HG03354 (cell line): ENCODE results near the gene PLD5.
"Not testable (repeated sequence)": the region's sequence is repeated elsewhere in the genome, so short reads cannot be mapped to it uniquely, and the experiment has no call there.

Experiments used
- ATAC-seq: cut with Tn5 transposase; IDR thresholded peaks from one replicate; pipeline ENCODE4 v1.9.1; 2021; ENCODE audit warnings: mild to moderate bottlenecking; ENCODE audit not compliant: unreplicated experiment, poor library complexity, severe bottlenecking

PLD5 gene

DNA sequence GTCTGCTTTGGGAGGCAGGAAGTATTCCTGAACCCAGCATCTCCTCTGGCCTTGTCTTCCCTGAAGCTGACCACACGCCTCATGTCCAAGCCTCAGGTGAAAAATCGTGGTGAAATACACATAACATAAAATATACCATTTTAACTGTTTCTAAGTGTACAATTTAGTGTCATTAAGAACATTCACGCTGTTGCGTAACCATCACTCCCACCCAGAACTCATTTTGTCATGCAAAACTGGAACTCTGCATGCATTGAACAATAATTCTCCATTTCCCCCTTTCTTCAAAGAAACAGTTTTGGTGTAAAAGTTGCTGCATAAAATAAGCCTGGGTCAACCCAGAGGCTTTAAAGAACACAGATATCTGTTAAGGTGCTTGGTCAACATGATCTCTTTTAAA lies 93.5 kb downstream of the PLD5 start:
- ATAC-seq, result no peak

DNA sequence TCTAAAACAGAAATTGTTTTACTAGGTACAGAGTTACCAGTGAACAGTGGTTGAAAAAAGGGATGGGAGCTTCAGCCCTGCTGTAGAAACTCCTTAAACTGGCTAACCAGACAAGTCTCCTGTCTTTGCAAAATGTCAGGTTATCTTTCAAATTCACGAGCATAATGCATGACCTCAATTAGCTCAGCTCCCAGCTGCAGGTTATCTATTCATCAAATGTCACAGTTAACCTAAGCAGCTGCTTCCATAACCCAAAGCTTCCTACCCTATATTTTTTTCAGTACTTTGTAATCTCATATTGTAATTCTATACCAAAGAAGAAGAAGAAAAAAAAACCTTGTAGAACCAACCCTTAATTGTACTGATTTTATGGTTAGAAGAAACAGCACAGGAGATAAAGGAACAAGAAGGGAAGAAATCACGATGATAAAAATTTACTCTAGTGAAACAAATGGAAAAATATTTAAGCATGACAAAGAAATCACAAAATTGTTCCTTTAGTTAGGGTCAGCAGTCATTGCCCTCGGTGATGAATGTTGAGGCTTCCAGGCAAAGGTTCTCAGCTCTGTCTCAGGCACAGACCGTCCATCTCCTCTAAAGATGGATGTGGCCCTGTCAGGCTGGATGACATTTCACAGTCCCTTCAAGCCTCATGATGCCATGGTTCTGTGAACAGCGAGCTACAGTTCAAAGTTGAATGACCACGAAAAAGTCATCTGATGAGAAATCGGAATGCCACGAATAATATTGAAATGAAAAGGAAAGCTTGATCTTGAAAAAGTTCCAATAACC lies 95.9 kb downstream of the PLD5 start:
- ATAC-seq, result no peak

DNA sequence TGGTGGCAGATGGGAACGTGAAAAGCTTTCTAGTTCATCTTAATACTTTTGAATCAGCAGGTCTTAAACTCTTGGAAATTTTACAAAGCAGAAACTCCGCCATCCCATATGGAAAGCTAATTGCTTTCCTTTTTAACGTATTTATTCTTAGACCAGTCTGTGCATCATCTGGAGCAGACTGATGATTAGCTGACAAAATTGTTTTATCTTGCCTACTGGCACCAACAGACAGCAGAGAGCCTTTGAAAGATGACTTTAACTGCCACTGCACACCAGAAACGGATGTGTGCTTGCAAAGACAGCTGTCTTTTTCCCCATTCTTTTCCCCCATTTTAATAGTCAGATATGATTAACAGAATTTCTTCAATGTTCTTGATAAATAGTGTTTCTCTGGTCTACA lies 97.0 kb downstream of the PLD5 start:
- no peak for ATAC-seq

DNA sequence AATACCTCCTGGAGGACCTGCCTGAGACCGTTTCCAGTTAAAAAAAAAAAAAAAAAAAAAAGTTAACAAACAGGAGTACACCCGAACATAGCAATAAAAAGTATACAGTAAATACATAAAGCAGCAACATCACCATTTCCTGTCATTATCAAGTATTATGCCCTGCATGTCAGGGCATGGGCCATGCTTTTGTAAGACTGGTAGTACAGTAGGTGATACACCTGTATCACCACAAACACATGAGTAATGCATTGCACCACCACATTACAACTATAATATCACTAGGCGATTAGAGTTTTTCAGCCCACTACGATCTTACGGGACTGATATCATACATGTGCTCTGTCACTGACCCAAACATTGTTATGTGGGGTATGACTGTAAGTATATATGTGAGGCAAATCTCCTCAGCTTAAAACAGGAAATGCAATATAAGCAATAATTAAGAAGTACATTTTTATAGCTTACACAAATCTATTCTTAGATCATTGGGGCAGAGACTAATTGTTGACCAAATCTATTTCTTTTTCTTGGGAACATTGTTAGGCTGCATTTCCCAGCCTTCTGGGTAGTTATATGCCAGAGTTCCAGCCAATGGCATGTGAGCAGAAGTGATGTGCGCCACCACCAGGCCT lies 98.1 kb downstream of the PLD5 start:
- ATAC-seq, result no peak

DNA sequence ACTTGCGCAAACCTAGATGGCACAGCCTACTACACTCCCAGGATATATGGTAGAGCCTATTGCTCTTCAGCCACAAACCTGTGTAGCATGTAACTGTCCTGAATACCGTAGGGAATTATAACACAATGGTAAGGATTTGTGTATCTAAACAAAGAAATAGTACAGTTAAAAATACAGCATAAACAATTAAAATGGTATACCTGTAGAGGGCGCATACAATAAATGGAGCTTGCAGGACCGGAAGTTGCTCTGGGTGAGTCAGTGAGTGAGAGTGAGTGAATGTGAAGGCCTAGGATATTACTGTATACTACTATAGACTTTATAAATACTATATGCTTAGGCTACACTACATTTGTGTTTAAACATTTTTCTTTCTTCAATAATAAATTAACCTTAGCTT lies 99.3 kb downstream of the PLD5 start:
- no peak for ATAC-seq

DNA sequence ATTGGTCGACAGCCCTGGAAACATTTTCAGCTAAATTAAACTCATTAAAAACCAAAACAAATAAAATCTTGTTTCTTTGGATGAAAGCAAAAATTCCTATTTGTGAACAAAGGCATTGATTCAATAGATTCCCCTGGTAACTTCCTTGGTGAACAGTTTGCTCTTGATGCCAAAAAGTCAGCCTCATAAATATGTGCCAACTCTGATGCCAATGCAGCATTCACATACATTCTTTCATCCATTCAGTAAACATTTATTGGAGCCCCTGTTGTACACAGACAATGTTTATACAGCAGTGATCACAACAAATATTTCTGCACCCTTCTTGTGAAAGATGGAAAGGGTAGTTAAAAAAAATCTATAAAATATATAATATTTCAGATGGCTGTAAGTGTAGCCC lies 107.8 kb downstream of the PLD5 start:
- ATAC-seq, result no peak

DNA sequence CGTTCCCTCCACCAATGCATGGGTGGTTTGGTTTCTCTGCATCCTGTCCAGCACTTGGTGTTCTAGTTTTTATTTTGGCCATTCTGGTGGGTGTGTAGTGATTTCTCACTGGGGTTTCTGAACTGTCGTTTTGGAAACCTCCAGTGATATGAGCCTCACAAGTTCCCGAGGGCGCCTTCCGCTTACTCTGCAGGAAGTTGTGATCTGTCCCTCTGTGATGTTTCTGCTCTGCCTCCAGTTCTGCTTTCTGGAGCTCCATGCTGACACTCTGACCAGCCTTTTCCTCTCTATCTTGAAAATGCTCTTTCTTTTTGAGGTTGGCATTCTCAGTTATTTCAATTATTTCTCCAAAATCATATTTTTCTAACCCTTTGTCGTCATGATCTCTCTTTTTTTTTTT lies 111.6 kb downstream of the PLD5 start:
- ATAC-seq, result no peak

DNA sequence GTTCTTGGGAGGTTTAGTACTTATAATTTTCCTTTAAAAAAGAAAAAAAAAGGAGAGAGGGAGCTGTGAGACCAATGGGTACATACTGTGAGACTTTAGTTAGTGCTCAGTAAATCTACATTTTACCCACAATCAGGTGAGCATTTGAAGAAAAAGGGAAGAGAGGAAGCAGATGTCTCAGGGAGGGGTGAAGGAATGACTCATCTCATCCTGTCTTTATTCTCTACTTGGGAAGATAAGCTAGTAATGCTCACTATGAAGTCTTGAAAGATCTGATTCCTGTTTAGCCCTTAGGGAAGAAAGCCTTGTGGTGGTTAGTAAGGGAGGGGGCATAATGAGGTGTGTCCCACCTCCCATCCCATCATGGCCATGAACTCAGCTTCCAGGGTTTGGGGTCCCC lies 112.6 kb downstream of the PLD5 start:
- no peak for ATAC-seq

DNA sequence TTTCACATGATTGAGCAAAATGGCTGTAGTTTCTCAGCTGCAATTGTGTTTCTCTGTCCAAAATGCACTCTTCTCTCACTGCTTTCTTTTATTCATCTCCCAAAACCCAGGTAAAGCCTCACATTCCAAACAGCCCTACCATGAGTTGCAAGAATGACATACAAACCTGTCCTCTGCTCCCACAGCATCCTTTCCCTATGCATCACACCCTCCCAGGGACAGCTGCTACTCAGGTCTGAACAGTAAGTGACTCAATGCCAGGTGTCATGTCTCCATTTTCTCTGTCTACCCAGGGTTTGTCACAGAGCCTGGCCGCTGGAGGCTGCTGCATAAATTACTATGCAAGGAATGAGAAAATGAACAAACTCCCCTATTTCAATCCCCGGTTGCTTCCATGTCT lies 118.5 kb downstream of the PLD5 start:
- no peak for ATAC-seq

DNA sequence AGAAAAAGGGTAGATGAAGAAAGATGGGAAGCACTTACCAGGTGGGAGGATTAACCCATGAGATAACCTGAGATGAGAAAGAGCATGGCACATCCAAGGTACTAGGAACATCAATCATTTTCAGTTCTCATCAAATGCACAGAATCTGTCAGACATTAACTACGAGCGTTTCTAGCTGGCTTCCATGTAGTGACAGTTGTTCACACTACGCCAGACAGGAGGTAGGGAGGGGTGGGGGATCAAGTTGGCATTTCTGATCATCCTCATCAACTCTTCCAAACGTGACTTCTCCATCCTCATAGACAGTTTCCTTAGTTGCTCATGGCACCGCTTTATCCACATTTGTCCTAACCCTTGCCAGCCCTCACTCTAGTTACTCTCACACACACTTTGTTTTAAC lies 120.2 kb downstream of the PLD5 start:
- no peak for ATAC-seq

DNA sequence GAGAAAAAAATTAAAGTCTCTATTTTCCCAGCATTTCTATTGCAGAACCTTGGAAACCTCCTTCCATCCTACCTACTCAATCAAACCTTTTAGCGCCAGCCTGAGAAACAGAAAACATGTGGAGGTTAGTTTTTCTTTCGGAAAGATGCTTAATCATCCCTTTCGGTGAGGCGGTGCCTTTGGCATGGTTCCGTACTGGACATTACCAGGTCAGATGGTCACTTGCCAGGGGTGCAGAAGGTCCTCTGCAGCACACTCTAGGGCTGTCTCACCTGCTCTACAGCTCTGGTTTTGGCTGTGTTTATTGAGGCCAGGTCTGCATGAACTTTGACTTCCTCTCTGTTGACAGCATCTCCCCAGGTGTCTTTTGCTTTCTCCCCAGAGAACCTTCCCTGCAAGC lies 121.5 kb downstream of the PLD5 start:
- ATAC-seq, result no peak

DNA sequence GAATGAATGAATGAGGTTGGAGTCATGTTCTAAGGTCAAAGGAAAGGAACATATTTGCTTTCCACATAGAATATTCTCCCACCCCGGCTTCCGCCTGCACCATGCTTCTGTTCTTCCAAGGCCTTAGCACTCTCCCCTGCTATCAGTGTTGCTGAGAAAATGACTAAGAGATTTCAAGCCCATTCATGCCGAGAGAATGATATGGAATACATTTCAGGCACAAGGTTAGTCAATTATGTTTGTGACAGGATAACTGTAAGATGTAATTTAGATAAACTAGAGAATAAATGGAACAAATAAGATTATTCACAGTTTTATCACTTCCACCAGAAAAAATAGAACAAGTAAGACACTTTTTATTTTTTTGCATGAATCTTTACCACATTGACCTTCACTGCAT lies 122.6 kb downstream of the PLD5 start:
- ATAC-seq, result no peak

DNA sequence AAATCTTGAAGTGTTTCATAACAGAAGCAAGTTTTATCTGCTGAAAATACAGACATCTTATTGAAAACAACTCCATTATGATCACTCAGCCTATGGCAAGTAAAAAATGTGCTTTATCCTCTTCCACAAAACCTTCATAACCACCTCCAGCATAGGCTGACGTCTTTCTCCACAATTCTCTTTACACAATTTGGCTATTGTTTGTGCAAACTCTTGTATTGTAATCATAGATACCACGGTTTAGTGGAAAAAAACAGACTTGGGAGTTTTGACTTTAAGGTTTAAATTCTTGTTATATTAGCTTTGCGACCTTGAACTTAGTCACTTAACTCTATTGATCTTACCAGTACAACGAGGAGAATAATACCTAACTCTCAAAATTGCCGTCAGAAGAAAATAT lies 126.1 kb downstream of the PLD5 start:
- ATAC-seq, result no peak

DNA sequence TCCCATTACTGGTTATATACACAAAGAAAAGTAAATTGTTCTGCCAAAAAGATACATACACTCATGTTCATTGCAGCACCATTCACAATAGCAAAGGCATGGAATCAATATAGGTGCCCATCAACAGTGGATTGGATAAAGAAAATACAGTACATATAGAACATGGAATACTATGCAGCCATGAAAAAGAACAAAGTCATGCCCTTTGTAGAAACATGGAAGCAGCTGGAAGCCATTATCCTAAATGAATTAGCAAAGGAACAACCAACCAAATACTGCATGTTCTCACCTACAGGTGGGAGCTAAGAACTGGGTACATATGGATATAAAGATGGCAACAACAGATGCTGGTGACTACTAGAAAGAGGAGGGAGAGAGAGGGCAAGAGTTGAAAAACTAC lies 132.6 kb downstream of the PLD5 start:
- ATAC-seq, result no peak

DNA sequence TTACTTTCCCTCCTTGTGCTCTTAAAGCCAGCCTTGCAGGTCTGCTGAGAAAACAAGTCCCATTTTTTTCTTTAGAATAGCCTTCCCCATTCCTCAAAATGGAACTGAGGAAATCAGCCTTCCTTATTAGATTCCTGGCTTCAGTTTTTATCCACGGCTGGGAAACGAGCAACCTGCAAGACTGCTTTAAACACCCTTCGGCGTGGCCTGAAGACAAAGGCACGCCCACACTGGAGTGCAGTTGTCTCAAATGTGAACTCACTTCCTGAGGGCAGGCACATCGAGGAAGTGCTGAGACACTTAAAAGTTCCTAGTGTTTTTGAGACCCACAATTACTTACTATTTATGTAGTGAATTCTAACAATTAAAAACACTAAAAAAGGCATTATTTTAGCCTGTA lies 148.4 kb downstream of the PLD5 start:
- ATAC-seq, result not testable (repeated sequence)

DNA sequence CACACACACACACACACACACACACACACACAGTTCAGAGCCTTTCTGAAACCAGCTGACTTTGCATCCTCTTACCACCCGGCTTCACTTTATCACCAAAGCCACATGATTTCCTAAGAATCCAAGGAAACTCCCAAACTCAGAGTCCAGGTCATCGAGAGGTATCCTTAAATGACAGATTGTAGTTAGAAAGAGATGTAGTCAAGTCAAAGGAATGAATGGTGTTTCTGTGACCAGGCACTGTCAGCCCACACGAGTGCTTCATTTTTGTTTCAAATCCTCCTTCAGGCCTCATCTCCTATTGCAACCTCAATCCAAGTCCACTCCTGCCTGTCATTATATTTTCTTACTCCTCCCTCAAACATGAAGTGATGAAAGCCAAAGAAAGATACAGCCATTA lies 174.1 kb downstream of the PLD5 start:
- not testable (repeated sequence) for ATAC-seq

DNA sequence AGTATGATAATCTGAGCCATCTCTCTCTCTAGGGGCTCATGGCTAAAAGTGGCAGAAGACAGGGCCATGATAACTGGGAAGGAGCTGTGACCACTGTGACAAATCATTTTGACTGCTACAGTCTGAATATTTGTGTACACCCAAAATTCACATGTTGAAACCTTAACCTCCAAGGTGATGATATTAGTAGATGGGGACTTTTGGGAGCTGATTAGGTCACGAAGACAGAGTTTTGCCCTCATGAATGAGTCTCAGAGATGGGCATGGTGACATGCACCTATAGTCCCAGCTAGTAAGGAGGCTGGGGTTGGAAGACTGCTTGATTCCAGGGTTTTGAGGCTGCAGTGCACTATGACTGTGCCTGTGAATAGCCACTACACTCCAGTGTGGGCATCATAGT lies 174.9 kb downstream of the PLD5 start:
- ATAC-seq, result no peak

DNA sequence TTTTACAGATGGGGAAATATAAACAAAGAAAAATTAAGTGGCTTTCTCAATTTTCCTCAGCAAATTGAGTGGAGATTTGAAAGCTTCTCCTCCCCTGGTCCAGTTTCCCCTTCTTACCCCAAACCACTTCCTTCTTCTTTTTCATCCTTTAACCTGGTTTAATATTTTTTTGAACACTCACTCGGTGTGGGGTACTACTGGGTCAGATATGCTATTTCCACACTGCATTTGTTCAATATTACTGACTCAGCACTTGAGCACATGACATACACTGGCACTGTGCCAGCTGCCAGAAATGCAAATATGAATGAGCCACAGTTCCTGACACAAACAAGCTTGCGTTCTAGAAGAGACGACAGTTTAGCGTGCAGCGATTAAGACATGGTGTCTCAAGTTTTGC lies 193.6 kb downstream of the PLD5 start:
- peak; percentile 90 for ATAC-seq

DNA sequence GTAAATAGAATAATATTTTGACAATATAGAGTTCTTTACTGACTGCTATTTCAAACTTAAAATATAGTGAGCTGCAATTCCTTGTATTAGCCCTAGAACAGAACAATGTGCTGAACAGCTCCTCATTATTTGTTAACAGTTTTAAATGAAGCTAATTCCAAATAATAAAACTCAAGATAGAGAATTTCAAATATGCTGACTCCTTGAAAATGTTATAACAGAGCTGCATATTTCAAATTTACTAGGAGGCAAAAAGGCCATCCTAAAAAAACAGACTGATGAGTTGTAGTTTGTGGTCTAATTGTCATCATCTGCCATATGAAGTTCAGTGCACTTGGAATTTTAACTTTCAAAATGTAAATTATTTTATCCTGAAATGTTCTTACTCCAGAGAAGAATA lies 197.1 kb downstream of the PLD5 start:
- ATAC-seq, result not testable (repeated sequence)

DNA sequence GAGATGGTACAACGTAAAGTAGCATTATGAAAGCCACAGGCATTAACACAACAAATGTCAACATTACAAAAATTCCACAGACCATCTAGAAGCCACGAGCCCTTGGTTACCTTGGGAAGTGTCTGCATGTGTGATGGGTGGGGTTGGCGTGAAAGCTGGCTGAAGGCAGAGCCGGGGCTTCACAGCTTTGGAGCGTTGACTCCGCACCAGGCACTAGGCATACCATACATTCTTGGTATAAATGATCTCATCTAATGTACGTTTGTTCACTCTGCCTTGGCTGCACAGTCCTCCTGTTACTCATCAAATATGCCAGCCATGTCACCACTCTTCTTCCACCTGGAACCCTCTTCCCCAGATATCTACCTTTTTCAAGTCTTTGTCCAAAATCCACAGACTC lies 202.5 kb downstream of the PLD5 start:
- ATAC-seq, result not testable (repeated sequence)

DNA sequence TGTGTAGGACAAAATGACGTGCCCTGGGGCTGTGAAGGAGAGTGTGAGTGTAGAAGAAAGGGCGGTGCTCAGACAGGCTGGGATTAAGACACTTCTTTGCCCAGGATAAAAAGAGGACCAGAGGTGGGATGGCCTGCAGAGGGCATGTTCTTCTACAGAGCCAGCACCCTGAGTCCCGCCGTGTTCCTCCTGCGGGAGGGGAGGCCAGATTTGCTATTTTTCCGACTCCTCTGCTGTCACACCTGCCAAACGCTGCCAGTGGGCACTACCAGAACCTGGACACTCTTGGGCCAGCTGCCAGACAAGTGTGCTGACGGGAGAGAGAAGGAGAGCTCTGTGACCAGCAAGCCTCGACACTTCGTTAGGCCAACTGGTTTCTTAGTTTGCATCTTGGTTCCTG lies 206.4 kb downstream of the PLD5 start:
- ATAC-seq, result no peak

DNA sequence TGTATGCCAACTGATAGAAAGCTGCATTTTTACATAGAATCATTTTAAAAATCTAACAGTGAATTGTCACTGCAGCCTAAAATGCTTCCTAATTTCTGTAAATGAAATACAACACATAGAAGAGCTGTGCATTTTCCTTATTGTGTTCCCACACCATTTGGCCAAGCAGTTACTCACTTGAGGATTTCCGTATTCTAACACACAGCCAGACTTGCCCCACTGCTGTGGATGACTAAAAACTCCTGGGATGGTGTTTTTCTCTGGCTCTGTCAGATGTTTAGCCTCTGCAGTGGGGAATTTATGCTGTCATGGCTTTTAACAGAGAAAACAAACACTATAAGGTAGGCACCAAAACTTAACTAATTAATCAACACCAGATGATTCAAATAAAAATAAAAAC lies 209.6 kb downstream of the PLD5 start:
- not testable (repeated sequence) for ATAC-seq
